Neutrophil (primary cell): Measurements from ENCODE around the gene SH3RF3.

Experiments used
- H3K27ac ChIP-seq: fragments of 200-600 bp; sonication (generic); 2 replicates; pipeline ENCODE4 v1.5.1; 2016; ENCODE audit warnings: mild to moderate bottlenecking, moderate library complexity
- H3K27me3 ChIP-seq: fragments of 200-600 bp; sonication (generic); 2 replicates; pipeline ENCODE4 v1.6.0; 2016; ENCODE audit warnings: mild to moderate bottlenecking
- H3K36me3 ChIP-seq: fragments of 200-600 bp; sonication (generic); 2 replicates; pipeline ENCODE4 v1.5.1; 2017
- H3K4me1 ChIP-seq, 2 experiments: fragments of 200-600 bp in 1 of 2; sonication (generic) in 1 of 2; 1 replicate in 1 of 2; 2 replicates in 1 of 2; pipeline versions ENCODE4 v1.5.1 to v1.6.1; 2013 to 2016; ENCODE audit warnings: low read depth in 1 of 2, low read length in 1 of 2, mild to moderate bottlenecking in 1 of 2, moderate library complexity in 1 of 2; ENCODE audit not compliant: control insufficient read depth in 1 of 2, insufficient read depth in 1 of 2
- H3K4me3 ChIP-seq, 2 experiments: fragments of 200-600 bp in 1 of 2; sonication (generic) in 1 of 2; 1 replicate in 1 of 2; 2 replicates in 1 of 2; pipeline ENCODE4 v1.5.1; 2013 to 2016; ENCODE audit warnings: low read depth in 1 of 2, low read length in 1 of 2, mild to moderate bottlenecking in 1 of 2, moderate library complexity in 1 of 2
- H3K9me3 ChIP-seq: fragments of 200-600 bp; sonication (generic); 2 replicates; pipeline ENCODE4 v1.5.1; 2016
- CTCF ChIP-seq: fragments of 200-600 bp; sonication (generic); IDR thresholded peaks from 2 replicates; pipeline ENCODE4 v1.5.1; 2016; ENCODE audit warnings: antibody characterized with exemption

SH3RF3 gene

GRCh38 chr2:109272461-109272860, 143.5 kb downstream of the SH3RF3 start:
- no peaks in the 10 kb centered on the region for H3K27me3 ChIP-seq
- no peak for TF ChIP-seq CTCF
- no peak overlapping the region for H3K27ac ChIP-seq
- H3K4me3 ChIP-seq, result no peak overlapping the region
- peaks cover 10 to 24% of the 10 kb centered on the region in 2 experiments for H3K4me1 ChIP-seq
- H3K36me3 ChIP-seq, result no peaks in the 10 kb centered on the region
- no peaks in the 10 kb centered on the region for H3K9me3 ChIP-seq

GRCh38 chr2:109275120-109276012, 146.4 kb downstream of the SH3RF3 start:
- H3K27ac ChIP-seq, result peak overlapping the region; percentile 32
- no peaks in the 10 kb centered on the region for H3K36me3 ChIP-seq
- H3K27me3 ChIP-seq, result no peaks in the 10 kb centered on the region
- no peak overlapping the region for H3K4me3 ChIP-seq
- TF ChIP-seq CTCF, result no peak
- H3K9me3 ChIP-seq, result no peaks in the 10 kb centered on the region
- peaks cover 9 to 16% of the 10 kb centered on the region in 2 experiments for H3K4me1 ChIP-seq

GRCh38 chr2:109277406-109277805, 148.4 kb downstream of the SH3RF3 start:
- Histone ChIP-seq H3K4me1 (peaks cover 9 to 20% of the 10 kb centered on the region in 2 experiments), H3K4me3 (no peak overlapping the region), H3K27ac (no peak overlapping the region), H3K36me3 (no peaks in the 10 kb centered on the region), H3K9me3 (no peaks in the 10 kb centered on the region), H3K27me3 (no peaks in the 10 kb centered on the region)
- no peak for TF ChIP-seq CTCF

GRCh38 chr2:109279243-109279860, 150.3 kb downstream of the SH3RF3 start:
- H3K4me1 ChIP-seq, result peaks cover 9 to 18% of the 10 kb centered on the region in 2 experiments
- no peaks in the 10 kb centered on the region for H3K36me3 ChIP-seq
- no peak overlapping the region for H3K4me3 ChIP-seq
- TF ChIP-seq CTCF, result no peak
- H3K27me3 ChIP-seq, result no peaks in the 10 kb centered on the region
- no peaks in the 10 kb centered on the region for H3K9me3 ChIP-seq
- no peak overlapping the region for H3K27ac ChIP-seq

DNA sequence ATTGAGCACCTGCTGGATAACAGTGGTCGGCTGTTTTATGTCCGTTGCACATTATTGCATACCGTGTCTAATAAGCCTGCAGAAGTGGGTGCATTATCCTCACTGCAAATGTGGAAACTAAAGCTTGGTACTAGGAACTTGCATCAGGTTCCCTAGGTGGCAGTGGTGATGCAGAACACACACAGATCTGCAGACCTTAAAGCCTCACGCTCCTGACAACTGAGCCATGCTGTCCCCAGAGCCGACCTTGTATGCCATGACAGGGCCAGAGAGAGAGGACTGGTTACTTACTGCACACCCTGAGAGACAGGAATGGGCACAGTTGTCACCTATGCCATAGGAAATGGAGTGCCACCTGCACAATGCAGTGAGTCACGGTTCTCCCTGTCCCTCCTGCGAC, 151.8 kb downstream of the SH3RF3 start:
- no peak for TF ChIP-seq CTCF
- Histone ChIP-seq H3K9me3 (no peaks in the 10 kb centered on the region), H3K36me3 (no peaks in the 10 kb centered on the region), H3K4me3 (no peak overlapping the region), H3K27ac (no peak overlapping the region), H3K27me3 (no peaks in the 10 kb centered on the region), H3K4me1 (peaks cover 0 to 4% of the 10 kb centered on the region in 2 experiments)
